OCI-LY3 (cell line): ENCODE results near the gene CCDC142.

Experiments
- CTCF ChIP-seq: fragments of 200-600, 300-600 bp; sonication (generic); IDR thresholded peaks from 2 replicates; pipeline ENCODE4 v1.5.1; 2014; ENCODE audit warnings: antibody characterized with exemption, low read length, low read depth
- EZH2phosphoT487 ChIP-seq: fragments of 200-600 bp; shearing (Covaris generic); IDR thresholded peaks from 2 replicates; pipeline ENCODE4 v1.6.1; 2018; ENCODE audit warnings: antibody characterized with exemption, mixed run types, low read depth

GRCh38 chr2:74497777-74498499, 15.1 kb upstream of the CCDC142 start:
- TF ChIP-seq CTCF, result no peak
- no peak for TF ChIP-seq EZH2phosphoT487
